ENCODE measurements around the gene C10orf95.

- TF ChIP-seq RCOR1 (IDR thresholded peaks at IDR 0.05; ENCODE audit: low read depth, low read length) (no peak), NR3C1 (IDR thresholded peaks at IDR 0.05) (no peak)
These were observed 1.5 kb upstream of the C10orf95 start for GRCh38 chr10:102452672-102453340.

Data from A549 (cell line).